Lower lobe of right lung (tissue), 2 donors: ENCODE data around the gene AP3D1. TPM values are rescaled to one million over a fixed set of nuclear protein-coding genes. Genes with fewer than 3 reads are reported as not detected.
"Not testable (repeated sequence)": the region's sequence is repeated elsewhere in the genome, so short reads cannot be mapped to it uniquely, and the experiment has no call there.

Experiments used
- ATAC-seq, 2 donors: fragments of 200-7000 bp; cut with Tn5 transposase; one replicate each; pipeline ENCODE4 v1.9.1; 2020 to 2022; ENCODE audit warnings: mild to moderate bottlenecking in 2 of 2, moderate library complexity in 2 of 2
- DNase-seq: peaks from one replicate; pipeline ENCODE4 v3.0.0-alpha.2; 2020
- H3K27ac ChIP-seq: fragments of 200-600 bp; one replicate; pipeline ENCODE4 v1.8.0; 2022
- H3K27me3 ChIP-seq: fragments of 200-600 bp; one replicate; pipeline ENCODE4 v1.8.0; 2022; ENCODE audit warnings: low read depth
- H3K36me3 ChIP-seq: fragments of 200-600 bp; one replicate; pipeline ENCODE4 v1.8.0; 2022; ENCODE audit warnings: mild to moderate bottlenecking
- H3K4me1 ChIP-seq: fragments of 200-600 bp; one replicate; pipeline ENCODE4 v1.8.0; 2022
- H3K4me3 ChIP-seq: fragments of 200-600 bp; one replicate; pipeline ENCODE4 v1.8.0; 2022; ENCODE audit warnings: mild to moderate bottlenecking
- H3K9me3 ChIP-seq: fragments of 200-600 bp; one replicate; pipeline ENCODE4 v1.8.0; 2022
- CTCF ChIP-seq: fragments of 200-600 bp; IDR thresholded peaks from one replicate; pipeline ENCODE4 v1.8.0; 2022; ENCODE audit warnings: antibody characterized with exemption, mild to moderate bottlenecking
- intact Hi-C: fragments of 100-400 bp; cut with DNase I; formaldehyde crosslinking; loops from one replicate; pipeline ENCODE4 v1.11.0; 2022
- total RNA-seq: library from RNA; stranded (reverse); fragmentation: NEBNext Ultra II Directional; extraction: Animal tissue kit (Norgen Biotek cat#: 25700); gene quantifications from one replicate; pipeline ENCODE4 v1.2.1, GENCODE V29; 2021
- donor health status: DM: no; HTN: yes; CAD: no; lungs with severe emphysema.

Gene AP3D1
- total RNA-seq, 1 donor from 2014 or later, result 99.5 TPM

GRCh38 chr19:2136796-2137195 lies 14.6 kb downstream of the AP3D1 start:
- Histone ChIP-seq H3K9me3 (no peaks in the 10 kb centered on the region), H3K36me3 (peaks cover 82% of the 10 kb centered on the region), H3K4me3 (no peak overlapping the region), H3K27me3 (no peaks in the 10 kb centered on the region), H3K27ac (no peak overlapping the region), H3K4me1 (no peaks in the 10 kb centered on the region)
- no peak for TF ChIP-seq CTCF
- intact Hi-C loops, result no loop called here
- no peak for DNase-seq
- ATAC-seq, result no peak

- no peaks in the 10 kb centered on the region for H3K9me3 ChIP-seq
- no peak overlapping the region for H3K27ac ChIP-seq
- H3K27me3 ChIP-seq, result no peaks in the 10 kb centered on the region
- peak; percentile 36 for DNase-seq
- intact Hi-C loops, result no loop called here
- H3K4me1 ChIP-seq, result no peaks in the 10 kb centered on the region
- no peak for TF ChIP-seq CTCF
- H3K4me3 ChIP-seq, result no peak overlapping the region
- peaks cover 87% of the 10 kb centered on the region for H3K36me3 ChIP-seq
- peak; percentile 14 to 17 for ATAC-seq
Measured at GRCh38 chr19:2135474-2136402, 15.6 kb downstream of the AP3D1 start.

GRCh38 chr19:2132731-2133490 lies 18.5 kb downstream of the AP3D1 start:
- H3K27me3 ChIP-seq, result no peaks in the 10 kb centered on the region
- DNase-seq, result peak; percentile 22
- ATAC-seq, result no peak
- H3K4me1 ChIP-seq, result no peaks in the 10 kb centered on the region
- intact Hi-C loops, result no loop called here
- peaks cover 87% of the 10 kb centered on the region for H3K36me3 ChIP-seq
- H3K27ac ChIP-seq, result no peak overlapping the region
- TF ChIP-seq CTCF, result no peak
- no peaks in the 10 kb centered on the region for H3K9me3 ChIP-seq
- no peak overlapping the region for H3K4me3 ChIP-seq

GRCh38 chr19:2132191-2132590 lies 19.2 kb downstream of the AP3D1 start:
- ATAC-seq, result no peak
- no peak for DNase-seq
- Histone ChIP-seq H3K36me3 (peaks cover 87% of the 10 kb centered on the region), H3K27ac (no peak overlapping the region), H3K27me3 (no peaks in the 10 kb centered on the region), H3K9me3 (no peaks in the 10 kb centered on the region), H3K4me1 (no peaks in the 10 kb centered on the region), H3K4me3 (no peak overlapping the region)
- TF ChIP-seq CTCF, result no peak
- intact Hi-C loops, result no loop called here

- DNase-seq, H3K4me1 ChIP-seq, intact Hi-C loops, ATAC-seq, H3K9me3 ChIP-seq, H3K4me3 ChIP-seq, H3K27ac ChIP-seq, H3K27me3 ChIP-seq: not testable (repeated sequence)
- H3K36me3 ChIP-seq, result peaks cover 87% of the 10 kb centered on the region
Measured at GRCh38 chr19:2131012-2131975, 20.1 kb downstream of the AP3D1 start.
